LNCaP clone FGC (cell line): Measurements from ENCODE around the gene SLC7A1.
A peak's percentile ranks its signal among the peaks of the same experiment; 100 is the strongest.

Experiments
- DNase-seq: peaks from one replicate; pipeline ENCODE4 v3.0.0-alpha.2; 2011; ENCODE audit warnings: low read depth
- H3K4me3 ChIP-seq: 2 replicates; pipeline ENCODE4 v1.5.1; 2011; ENCODE audit warnings: mild to moderate bottlenecking, low read depth, low read length, control low read depth
- TF ChIP-seq, protein P1 (sequence below): IDR thresholded peaks from 2 replicates; pipeline ENCODE4 v1.5.1; 2012; ENCODE audit warnings: mild to moderate bottlenecking; ENCODE audit not compliant: control insufficient read depth, insufficient read depth; ENCODE audit errors: extremely low read depth

Gene SLC7A1

DNA sequence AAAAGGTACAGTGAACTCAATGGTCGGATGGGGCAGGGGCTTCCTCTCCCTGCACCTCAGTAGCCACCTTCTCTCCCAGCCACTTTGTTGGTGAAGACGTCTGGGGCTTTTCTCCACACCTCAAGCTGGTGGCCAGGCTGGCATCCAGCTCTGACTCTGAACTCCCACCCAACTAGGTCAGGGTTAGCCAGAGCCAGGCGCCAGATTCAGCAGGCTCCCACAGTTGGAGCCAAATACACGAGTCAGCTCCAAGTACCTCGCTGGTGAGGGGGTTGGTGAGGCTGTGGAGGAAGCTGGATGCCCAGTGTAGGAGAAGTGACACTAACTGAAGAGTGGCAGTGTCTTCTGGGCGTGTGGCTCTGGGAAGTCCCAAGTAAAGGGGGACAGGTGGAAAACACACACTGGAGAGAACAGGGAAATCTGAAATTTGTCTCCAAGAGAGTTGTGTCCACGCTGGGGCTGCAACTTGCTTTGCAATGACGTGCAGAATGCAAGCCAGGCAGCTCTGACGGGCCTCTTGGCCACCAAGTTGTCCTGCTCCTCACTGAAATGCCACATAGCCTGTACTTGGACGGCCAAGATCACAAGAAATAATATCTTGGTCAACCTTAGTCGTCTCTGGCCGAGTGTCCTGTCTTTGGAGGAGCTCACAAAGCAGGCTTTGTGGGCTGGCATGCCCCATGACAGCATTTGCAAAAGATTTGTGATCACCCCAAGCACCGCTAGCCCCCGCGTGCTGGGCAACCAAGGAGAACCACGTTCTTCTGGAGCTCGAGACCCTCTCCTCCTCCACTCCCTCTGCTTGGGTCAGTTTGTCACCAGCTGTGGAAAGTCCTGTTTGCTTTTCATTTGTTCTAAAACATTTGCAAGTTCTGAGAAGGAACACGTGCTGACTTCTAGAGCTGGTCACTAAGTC is 18.1 kb downstream of the SLC7A1 start:
- no peak for DNase-seq
- TF ChIP-seq, protein P1, sequence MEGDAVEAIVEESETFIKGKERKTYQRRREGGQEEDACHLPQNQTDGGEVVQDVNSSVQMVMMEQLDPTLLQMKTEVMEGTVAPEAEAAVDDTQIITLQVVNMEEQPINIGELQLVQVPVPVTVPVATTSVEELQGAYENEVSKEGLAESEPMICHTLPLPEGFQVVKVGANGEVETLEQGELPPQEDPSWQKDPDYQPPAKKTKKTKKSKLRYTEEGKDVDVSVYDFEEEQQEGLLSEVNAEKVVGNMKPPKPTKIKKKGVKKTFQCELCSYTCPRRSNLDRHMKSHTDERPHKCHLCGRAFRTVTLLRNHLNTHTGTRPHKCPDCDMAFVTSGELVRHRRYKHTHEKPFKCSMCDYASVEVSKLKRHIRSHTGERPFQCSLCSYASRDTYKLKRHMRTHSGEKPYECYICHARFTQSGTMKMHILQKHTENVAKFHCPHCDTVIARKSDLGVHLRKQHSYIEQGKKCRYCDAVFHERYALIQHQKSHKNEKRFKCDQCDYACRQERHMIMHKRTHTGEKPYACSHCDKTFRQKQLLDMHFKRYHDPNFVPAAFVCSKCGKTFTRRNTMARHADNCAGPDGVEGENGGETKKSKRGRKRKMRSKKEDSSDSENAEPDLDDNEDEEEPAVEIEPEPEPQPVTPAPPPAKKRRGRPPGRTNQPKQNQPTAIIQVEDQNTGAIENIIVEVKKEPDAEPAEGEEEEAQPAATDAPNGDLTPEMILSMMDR, result no peak
- H3K4me3 ChIP-seq, result no peak overlapping the region

DNA sequence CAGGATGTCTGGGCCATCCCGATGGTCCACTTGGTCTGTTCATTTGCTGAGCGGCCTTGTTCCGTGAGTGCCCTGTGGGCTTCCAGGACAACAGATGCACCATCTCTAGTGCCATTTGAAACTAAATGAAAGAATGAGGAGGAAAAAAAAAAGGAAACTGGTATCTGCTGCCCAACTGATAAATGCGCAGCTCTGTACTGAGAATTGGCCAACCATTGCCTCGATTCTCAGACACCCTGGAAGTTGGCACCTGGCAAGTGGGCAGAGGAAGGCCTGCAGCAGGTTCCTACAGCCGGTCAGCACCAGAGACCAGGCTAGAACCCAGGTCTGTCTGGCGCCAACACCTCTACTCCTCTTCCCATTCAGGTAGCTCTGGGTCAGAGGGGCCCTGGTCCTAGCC is 18.9 kb downstream of the SLC7A1 start:
- H3K4me3 ChIP-seq, result no peak overlapping the region
- TF ChIP-seq, protein P1, result no peak
- no peak for DNase-seq

DNA sequence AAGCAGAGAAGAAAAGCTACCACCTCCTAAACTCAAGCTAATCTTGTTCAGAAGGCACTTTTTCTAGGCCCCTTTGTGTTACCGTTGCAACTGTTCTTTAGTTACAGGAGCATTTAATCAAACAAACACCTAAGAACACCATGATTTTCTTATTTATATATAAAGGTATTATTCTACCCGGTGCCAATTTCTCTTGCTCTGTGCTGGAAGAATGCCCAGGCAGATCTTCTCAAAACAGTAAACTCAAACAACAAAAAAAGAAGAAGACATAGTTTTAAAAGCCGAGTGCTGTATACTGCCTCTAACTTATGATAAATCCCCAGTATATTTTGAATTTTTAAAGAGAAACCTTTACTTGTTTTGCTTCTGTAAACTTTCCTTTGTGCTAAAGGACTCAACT is 20.4 kb downstream of the SLC7A1 start:
- TF ChIP-seq, protein P1, result no peak
- DNase-seq, result peak; percentile 88

DNA sequence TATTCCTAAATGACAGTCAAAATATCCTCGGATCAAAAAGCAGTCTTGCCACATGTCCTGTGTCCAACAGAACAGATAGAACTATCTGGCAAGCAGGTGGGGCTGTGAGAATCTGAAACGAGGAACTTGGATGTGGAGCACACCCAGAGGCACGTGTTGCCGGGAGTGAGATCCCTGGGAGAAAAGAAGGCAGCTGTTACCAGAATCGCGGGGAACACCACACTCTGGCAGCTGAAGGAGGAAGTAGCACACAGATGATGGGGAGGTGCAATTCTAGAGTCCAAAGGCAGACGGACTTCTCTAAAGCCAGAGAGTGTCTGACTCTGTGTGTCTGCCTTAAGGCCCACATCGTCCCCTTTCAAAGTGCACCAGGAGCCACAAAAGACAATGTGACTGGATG is 22.3 kb downstream of the SLC7A1 start:
- TF ChIP-seq, protein P1, result no peak
- H3K4me3 ChIP-seq, result no peak overlapping the region
- DNase-seq, result peak; percentile 40

More for the DNA sequence above, 20.4 kb downstream of the SLC7A1 start:
- H3K4me3 ChIP-seq, result no peak overlapping the region

DNA sequence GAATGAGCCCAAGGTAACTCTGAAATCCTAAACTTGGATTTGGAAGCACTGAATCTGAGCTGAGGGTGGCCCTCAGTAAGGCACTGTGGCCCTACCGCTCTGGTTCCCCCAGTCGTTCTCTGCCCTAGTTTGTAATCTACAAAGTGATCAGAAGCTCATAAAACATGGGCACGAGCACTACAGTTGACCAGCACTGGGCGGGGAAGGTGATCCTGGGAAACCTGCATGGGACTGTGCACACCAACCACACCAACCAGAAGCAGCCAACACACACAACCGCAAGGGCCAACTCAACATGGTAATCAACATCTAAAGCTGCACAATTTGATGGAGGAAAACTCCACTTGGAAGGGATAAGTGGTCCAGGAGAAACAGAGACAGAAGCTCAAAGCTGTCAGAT is 22.9 kb downstream of the SLC7A1 start:
- peak; percentile 44 for DNase-seq
- H3K4me3 ChIP-seq, result no peak overlapping the region

DNA sequence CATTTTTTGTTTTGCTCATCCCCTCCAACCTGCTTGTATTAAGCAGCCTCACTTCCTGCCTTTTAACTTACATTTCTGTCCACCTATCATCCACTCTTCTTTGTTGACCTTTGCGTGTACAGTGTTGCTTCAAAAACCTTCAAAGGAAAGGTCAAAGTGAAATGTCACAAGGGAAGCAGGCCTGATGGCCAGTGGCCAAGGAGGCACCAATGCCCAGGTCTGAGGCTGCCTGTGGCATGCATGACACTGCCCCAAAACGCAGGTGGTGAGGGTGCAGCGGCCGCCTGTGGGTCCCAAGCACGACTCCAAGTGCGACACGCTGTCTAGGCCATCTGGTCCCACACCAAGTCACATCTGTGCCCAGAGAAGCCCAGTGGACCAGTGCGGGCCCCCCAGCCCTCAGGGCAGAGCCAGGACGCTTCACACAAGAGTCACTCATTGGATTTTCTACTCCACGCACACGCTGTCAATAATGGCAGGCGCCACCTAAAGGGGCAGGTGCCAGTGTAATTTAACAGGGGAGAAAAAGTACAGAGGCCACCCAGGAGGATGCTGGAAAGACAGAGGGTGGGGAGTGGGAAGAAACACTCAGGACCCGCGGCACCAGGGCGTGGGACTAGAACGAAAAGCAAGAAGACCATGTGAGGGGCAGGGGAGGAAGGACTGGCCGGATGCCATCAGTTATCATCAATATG is 23.5 kb downstream of the SLC7A1 start:
- no peak overlapping the region for H3K4me3 ChIP-seq
- TF ChIP-seq, protein P1, result no peak
- no peak for DNase-seq

More for the DNA sequence above, 22.9 kb downstream of the SLC7A1 start:
- TF ChIP-seq, protein P1, result no peak
